Body of pancreas (tissue), 4 donors: ENCODE data around the gene ZCCHC4. TPM values are rescaled to one million over a fixed set of nuclear protein-coding genes. Genes with fewer than 3 reads are reported as not detected.

Source experiments
- ATAC-seq: fragments of 150-250 bp; one replicate; pipeline ENCODE4 v1.9.1; 2016
- DNase-seq, 4 donors: peaks; one replicate each; pipeline ENCODE4 v3.0.0-alpha.2; 2019
- H3K27ac ChIP-seq, 4 donors: fragments of 200-600 bp; sonication (generic); 1 replicate in 3 of 4; 2 replicates in 1 of 4; pipeline versions ENCODE4 v1.5.1 to v1.6.1; 2016 to 2019; ENCODE audit warnings: mild to moderate bottlenecking in 1 of 4, mixed read lengths in 1 of 4, moderate library complexity in 1 of 4
- H3K27me3 ChIP-seq, 2 donors: fragments of 200-600 bp; sonication (generic); one replicate each; pipeline ENCODE4 v1.6.0; 2016; ENCODE audit warnings: mild to moderate bottlenecking in 1 of 2
- H3K36me3 ChIP-seq, 2 donors: fragments of 200-600 bp; sonication (generic); replicated peaks in 1 of 2; 2 replicates each; pipeline ENCODE4 v1.5.1; 2016; ENCODE audit warnings: low read depth in 2 of 2; ENCODE audit not compliant: insufficient read depth in 1 of 2
- H3K4me1 ChIP-seq: fragments of 200-600 bp; sonication (generic); one replicate; pipeline ENCODE4 v1.6.0; 2016
- H3K4me3 ChIP-seq, 2 donors: fragments of 200-600 bp; sonication (generic); 1 replicate in 1 of 2; 2 replicates in 1 of 2; pipeline ENCODE4 v1.5.1; 2016 to 2019
- H3K9me3 ChIP-seq, 3 donors: fragments of 200-600 bp; sonication (generic); 1 replicate in 2 of 3; 2 replicates in 1 of 3; pipeline ENCODE4 v1.5.1; 2016
- POLR2A ChIP-seq, 3 donors: fragments of 450-650 bp; IDR thresholded peaks; one replicate each; pipeline ENCODE4 v1.6.1; 2016; ENCODE audit warnings: antibody characterized with exemption in 3 of 3, mild to moderate bottlenecking in 2 of 3
- WGBS, 2 donors: methylation state at CpG; one replicate each; pipeline ENCODE4 v1.1.5; 2017; 5-methylcytosine and 5-hydroxymethylcytosine counted together
- intact Hi-C: fragments of 100-400 bp; cut with DNase I; formaldehyde crosslinking; loops from one replicate; pipeline ENCODE4 v1.15.1; 2023
- total RNA-seq, 2 donors: library from RNA; depleted of rRNA; stranded (reverse); fragments of >200 nt; gene quantifications; one replicate each; pipeline ENCODE4 v1.1.0, GENCODE V29; 2016
- TF ChIP-seq, protein P1 (sequence below), 7 experiments: fragments of 450-650 bp in 4 of 7; fragments of 200-600 bp in 3 of 7; sonication (generic) in 3 of 7; IDR thresholded peaks; one replicate each; pipeline ENCODE4 v1.5.1; 2016 to 2019; ENCODE audit warnings: antibody characterized with exemption in 7 of 7

The ZCCHC4 gene
- total RNA-seq, 2 donors from 2014 or later: 5.2 to 9.2 TPM

DNA sequence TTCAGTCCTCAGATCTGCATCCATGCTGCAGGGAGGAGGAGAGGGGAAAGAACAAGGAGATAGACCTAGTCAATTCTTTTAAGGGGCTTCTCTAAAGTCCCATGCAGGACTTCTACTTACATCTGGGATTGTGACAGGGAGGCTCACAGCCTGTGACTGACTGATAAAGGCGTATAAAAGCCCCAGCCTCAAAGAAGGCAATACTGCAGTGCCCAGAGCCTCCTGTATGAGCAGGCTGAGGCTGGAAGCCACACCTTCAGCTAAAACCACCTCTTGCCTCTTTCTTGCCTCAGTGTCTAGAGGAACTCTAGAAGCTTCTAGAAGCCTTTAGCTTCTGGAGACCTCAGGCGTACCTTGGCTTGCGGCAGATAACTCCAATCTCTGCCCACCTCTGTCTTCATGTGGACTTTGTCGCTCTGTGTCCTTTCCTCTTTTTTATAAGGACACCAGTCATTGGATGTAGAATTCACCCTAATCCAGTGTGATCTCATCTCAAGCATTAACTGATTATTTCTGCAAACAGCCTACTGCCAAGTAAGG is 6.0 kb upstream of the ZCCHC4 start:
- 66 to 78% methylated on average over 4 of the region's 4 CpGs for WGBS, 2 donors
- intact Hi-C loops: loop anchor here (10.0 kb wide), 1 partner anchor 62 kb away; no protein-coding TSS in a partner anchor

DNA sequence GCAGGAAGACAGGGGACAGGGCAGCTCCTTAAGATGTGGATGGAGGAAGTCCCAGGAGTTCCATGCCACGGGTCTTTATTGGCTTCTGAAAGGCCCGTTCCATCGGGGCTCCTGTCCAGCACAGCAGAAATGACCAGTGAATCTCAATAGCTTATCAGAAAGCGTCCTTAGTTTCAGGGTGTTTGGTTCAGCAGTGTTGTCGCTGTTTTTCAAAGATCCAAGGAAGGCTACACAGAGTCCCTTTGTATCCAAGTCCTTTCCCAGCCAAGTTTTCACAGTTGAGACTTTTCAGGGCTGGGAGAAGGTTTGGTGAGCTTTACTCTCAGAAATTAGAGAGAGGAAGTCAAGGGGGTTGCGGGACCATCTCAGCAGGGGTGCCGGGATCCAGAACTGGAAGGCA is 5.0 kb upstream of the ZCCHC4 start:
- DNase-seq (no peak), ATAC-seq (no peak)
- no peak overlapping the region for H3K27ac ChIP-seq
- 45 to 53% methylated on average over 7 of the region's 7 CpGs for WGBS, 2 donors
- TF ChIP-seq, protein P1, sequence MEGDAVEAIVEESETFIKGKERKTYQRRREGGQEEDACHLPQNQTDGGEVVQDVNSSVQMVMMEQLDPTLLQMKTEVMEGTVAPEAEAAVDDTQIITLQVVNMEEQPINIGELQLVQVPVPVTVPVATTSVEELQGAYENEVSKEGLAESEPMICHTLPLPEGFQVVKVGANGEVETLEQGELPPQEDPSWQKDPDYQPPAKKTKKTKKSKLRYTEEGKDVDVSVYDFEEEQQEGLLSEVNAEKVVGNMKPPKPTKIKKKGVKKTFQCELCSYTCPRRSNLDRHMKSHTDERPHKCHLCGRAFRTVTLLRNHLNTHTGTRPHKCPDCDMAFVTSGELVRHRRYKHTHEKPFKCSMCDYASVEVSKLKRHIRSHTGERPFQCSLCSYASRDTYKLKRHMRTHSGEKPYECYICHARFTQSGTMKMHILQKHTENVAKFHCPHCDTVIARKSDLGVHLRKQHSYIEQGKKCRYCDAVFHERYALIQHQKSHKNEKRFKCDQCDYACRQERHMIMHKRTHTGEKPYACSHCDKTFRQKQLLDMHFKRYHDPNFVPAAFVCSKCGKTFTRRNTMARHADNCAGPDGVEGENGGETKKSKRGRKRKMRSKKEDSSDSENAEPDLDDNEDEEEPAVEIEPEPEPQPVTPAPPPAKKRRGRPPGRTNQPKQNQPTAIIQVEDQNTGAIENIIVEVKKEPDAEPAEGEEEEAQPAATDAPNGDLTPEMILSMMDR (IDR thresholded peaks at IDR 0.05): no peak
- no peak for TF ChIP-seq POLR2A (IDR thresholded peaks at IDR 0.05)
- no peaks in the 10 kb centered on the region for H3K27me3 ChIP-seq
- intact Hi-C loops: loop anchor here (10.0 kb wide), 1 partner anchor 63 kb away; no protein-coding TSS in a partner anchor
- H3K9me3 ChIP-seq: no peaks in the 10 kb centered on the region
- H3K4me3 ChIP-seq: no peak overlapping the region
- no peaks in the 10 kb centered on the region for H3K4me1 ChIP-seq
- H3K36me3 ChIP-seq: no peaks in the 10 kb centered on the region

More for the DNA sequence above, 6.0 kb upstream of the ZCCHC4 start:
- TF ChIP-seq, protein P1 (IDR thresholded peaks at IDR 0.05): no peak
- no peak for TF ChIP-seq POLR2A (IDR thresholded peaks at IDR 0.05)
- DNase-seq: no peak
- Histone ChIP-seq H3K27me3 (no peaks in the 10 kb centered on the region), H3K4me1 (no peaks in the 10 kb centered on the region), H3K4me3 (no peak overlapping the region), H3K9me3 (no peaks in the 10 kb centered on the region), H3K36me3 (no peaks in the 10 kb centered on the region), H3K27ac (no peak overlapping the region)
- ATAC-seq: no peak

DNA sequence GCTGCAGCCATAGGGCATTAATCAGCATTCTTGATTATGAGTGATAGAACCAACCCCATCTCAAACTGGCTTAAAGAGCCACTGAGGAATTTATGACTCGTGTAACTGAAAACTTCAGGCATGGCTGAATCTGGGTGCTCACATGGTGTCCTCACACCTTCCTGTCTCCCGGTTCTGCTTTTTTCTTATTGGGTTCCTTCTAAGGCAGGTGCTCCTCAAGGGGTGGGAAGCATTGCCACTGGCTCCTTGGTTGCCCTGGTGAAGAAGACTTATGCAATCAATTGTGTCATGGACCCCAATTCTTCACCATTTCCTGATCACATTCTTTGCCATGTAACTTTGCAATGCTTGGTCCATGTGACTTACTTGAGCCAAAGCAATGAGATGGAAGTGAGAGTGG is 4.3 kb upstream of the ZCCHC4 start:
- WGBS, 2 donors: 70 to 85% methylated on average over 2 of the region's 2 CpGs
- no peak for DNase-seq
- no peaks in the 10 kb centered on the region for H3K9me3 ChIP-seq
- no peak for TF ChIP-seq POLR2A (IDR thresholded peaks at IDR 0.05)
- TF ChIP-seq, protein P1 (IDR thresholded peaks at IDR 0.05): no peak
- ATAC-seq: no peak
- H3K36me3 ChIP-seq: no peaks in the 10 kb centered on the region
- H3K4me1 ChIP-seq: peaks cover 3% of the 10 kb centered on the region
- no peaks in the 10 kb centered on the region for H3K27me3 ChIP-seq
- intact Hi-C loops: loop anchor here (10.0 kb wide), 1 partner anchor 64 kb away; no protein-coding TSS in a partner anchor
- H3K4me3 ChIP-seq: no peak overlapping the region
- H3K27ac ChIP-seq: no peak overlapping the region

DNA sequence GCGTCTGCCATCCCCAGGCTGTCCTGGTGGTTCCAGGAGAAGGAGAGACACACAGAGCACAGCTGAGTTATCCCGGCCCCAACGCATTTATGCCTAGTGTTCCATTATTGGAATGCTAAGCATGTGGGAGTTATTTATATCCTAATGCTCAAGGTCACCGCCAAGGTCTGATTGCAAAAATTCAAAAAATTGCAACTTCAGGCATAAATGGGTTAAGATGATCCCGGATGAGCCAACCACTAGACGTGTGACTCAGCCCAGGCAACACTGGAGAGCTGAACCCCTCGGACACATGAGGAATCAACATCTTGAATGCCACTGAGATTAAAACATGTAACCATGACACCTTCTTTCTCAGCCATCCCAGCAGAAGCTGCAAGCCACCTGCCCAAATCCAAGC is 3.8 kb upstream of the ZCCHC4 start:
- peaks cover 8% of the 10 kb centered on the region for H3K4me1 ChIP-seq
- TF ChIP-seq, protein P1 (IDR thresholded peaks at IDR 0.05): no peak
- no peak for TF ChIP-seq POLR2A (IDR thresholded peaks at IDR 0.05)
- no peaks in the 10 kb centered on the region for H3K27me3 ChIP-seq
- intact Hi-C loops: loop anchor here (10.0 kb wide), 1 partner anchor 64 kb away; no protein-coding TSS in a partner anchor
- 58 to 63% methylated on average over 7 of the region's 7 CpGs for WGBS, 2 donors
- no peak overlapping the region for H3K27ac ChIP-seq
- H3K9me3 ChIP-seq: no peaks in the 10 kb centered on the region
- DNase-seq: no peak
- no peak overlapping the region for H3K4me3 ChIP-seq
- no peak for ATAC-seq
- H3K36me3 ChIP-seq: no peaks in the 10 kb centered on the region
